Effector memory CD4-positive, alpha-beta T cell (primary cell): ENCODE results near the gene EMILIN2.

Source experiments
- DNase-seq, 3 donors: peaks; one replicate each; pipeline ENCODE4 v3.0.0-alpha.2; 2020
- H3K27ac ChIP-seq: 2 replicates; pipeline ENCODE4 v1.7.0; 2013; ENCODE audit warnings: mild to moderate bottlenecking, low read length, moderate library complexity; ENCODE audit not compliant: insufficient read depth, poor library complexity, severe bottlenecking
- H3K27me3 ChIP-seq: replicated peaks from 2 replicates; pipeline ENCODE4 v1.7.0; 2013; ENCODE audit warnings: mild to moderate bottlenecking, low read length; ENCODE audit not compliant: insufficient read depth, control insufficient read depth, poor library complexity, severe bottlenecking
- H3K36me3 ChIP-seq: 2 replicates; pipeline ENCODE4 v1.7.0; 2013; ENCODE audit warnings: mild to moderate bottlenecking, low read length, moderate library complexity; ENCODE audit not compliant: control insufficient read depth, insufficient read depth
- H3K4me1 ChIP-seq: 2 replicates; pipeline ENCODE4 v1.7.0; 2013; ENCODE audit warnings: low read length, mild to moderate bottlenecking; ENCODE audit not compliant: control insufficient read depth, insufficient read depth, poor library complexity, severe bottlenecking
- H3K4me3 ChIP-seq: 2 replicates; pipeline ENCODE4 v1.7.0; 2013; ENCODE audit warnings: low read length, low read depth, mild to moderate bottlenecking; ENCODE audit not compliant: insufficient read depth, poor library complexity, severe bottlenecking
- H3K9me3 ChIP-seq: 2 replicates; pipeline ENCODE4 v1.7.0; 2013; ENCODE audit warnings: mild to moderate bottlenecking, low read length, moderate library complexity; ENCODE audit not compliant: control insufficient read depth

EMILIN2 gene

DNA sequence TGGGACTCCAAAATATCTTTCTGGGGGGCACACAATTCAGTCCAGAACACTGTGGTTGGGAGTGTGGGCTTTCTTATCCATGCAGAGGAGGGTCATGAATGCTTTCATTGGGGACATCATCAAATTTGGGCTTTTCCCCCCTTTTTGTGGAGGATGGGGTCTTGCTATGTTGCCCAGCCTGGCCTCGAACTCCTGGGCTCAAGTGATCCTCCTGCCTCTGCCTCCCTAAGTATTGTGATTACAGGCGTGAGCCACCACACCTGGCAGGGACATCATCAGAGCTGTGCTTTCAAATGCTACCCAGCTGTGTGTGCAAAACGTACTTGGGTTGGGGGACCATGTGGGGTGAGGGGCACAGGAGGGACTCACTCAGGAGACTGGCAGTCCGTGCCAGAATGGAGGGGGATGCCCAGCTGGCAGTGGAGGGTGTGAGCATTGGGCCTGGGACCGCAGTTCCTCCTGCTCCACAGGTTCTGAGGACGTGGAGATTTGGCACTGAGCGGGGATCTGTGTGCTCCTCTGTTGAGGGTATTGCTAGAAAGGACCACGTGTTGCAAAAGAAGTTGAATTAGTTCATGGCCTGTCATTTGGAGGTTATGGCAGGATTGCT lies 24.4 kb downstream of the EMILIN2 start:
- Histone ChIP-seq H3K27me3 (no peaks in the 10 kb centered on the region), H3K4me3 (no peak overlapping the region), H3K4me1 (no peaks in the 10 kb centered on the region), H3K36me3 (no peaks in the 10 kb centered on the region), H3K9me3 (no peaks in the 10 kb centered on the region), H3K27ac (no peak overlapping the region)
- no peak for DNase-seq

DNA sequence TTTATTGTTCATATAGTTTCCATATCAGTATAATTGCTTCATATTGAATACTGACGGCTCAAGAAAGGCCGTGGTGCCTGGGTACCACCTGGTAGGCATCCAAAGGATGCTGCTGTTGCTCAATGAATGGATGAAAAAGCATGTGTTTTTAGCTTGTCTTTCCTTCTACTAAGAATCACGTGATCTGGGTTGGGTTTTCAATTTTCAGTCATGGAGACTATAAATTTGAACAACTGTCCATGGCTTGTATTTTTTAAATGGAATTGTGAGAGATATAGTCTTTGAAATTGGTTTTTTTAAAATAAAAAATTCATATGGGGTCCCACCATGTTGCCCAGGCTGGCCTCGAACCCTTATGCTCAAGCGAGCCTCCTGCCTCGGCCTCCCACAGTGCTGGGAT lies 25.3 kb downstream of the EMILIN2 start:
- DNase-seq: no peak
- H3K4me3 ChIP-seq: no peak overlapping the region
- H3K36me3 ChIP-seq: no peaks in the 10 kb centered on the region

DNA sequence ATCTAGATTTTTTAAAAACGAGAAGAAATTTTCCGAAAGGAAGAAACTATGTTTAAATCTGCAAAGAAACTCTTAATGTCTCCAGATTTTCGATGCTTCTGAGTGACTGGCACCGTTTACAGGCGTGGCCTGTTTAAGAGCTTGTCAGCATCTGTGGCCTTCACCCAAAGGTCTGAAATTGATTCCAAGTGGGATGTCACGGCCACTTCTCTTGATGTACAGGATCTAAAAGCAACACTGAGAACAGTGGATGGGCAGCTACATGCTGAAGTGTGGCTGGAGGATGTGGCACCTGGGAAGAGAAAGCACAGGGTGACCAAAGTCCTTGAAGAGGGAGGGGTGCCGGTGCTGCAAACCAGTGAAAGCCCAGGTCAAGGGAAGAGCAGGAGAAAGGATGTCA lies 28.0 kb downstream of the EMILIN2 start:
- Histone ChIP-seq H3K4me1 (no peaks in the 10 kb centered on the region), H3K9me3 (no peaks in the 10 kb centered on the region), H3K4me3 (no peak overlapping the region), H3K27ac (no peak overlapping the region), H3K27me3 (no peaks in the 10 kb centered on the region), H3K36me3 (no peaks in the 10 kb centered on the region)
- no peak for DNase-seq

More for the DNA sequence above, 25.3 kb downstream of the EMILIN2 start:
- Histone ChIP-seq H3K27ac (no peak overlapping the region), H3K9me3 (no peaks in the 10 kb centered on the region), H3K4me1 (no peaks in the 10 kb centered on the region), H3K27me3 (no peaks in the 10 kb centered on the region)

DNA sequence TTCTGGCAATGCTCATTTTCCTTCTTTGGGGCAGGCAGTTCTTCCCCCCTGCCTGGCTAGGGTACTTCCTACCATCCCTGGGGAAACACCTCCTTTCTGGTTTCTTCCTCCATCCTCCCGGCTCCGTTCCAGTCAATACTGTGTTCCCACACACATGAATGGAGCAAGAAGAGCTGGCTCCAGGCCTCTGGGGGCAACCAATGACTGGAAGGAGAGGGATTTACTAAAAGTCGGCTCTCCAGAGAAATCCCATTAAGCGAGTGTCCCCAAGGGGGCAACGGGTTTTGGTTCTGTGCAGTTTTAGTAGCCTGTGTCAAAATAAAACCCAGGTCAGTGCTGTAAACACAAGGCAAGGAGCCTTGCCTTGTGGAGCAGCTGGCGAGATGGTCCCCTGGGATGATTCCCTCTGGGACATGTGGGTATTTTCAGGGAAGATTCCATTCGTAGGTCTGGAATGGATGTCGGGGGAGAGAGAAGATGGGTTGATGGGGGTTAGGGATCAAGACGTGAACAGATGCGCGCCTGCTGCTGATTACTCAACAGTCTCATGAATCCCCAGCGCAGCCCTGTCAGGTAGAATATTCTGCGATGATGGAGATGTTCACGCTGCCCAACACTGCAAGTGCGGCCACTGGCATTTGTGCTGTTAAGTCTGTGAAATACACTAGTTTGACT lies 32.0 kb downstream of the EMILIN2 start:
- Histone ChIP-seq H3K9me3 (no peaks in the 10 kb centered on the region), H3K36me3 (no peaks in the 10 kb centered on the region), H3K27me3 (no peaks in the 10 kb centered on the region), H3K4me1 (peaks cover 20% of the 10 kb centered on the region), H3K4me3 (no peak overlapping the region), H3K27ac (no peak overlapping the region)
- no peak for DNase-seq

GRCh38 chr18:2879889-2880288 lies 33.1 kb downstream of the EMILIN2 start:
- Histone ChIP-seq H3K27ac (no peak overlapping the region), H3K27me3 (no peaks in the 10 kb centered on the region), H3K4me3 (no peak overlapping the region), H3K36me3 (no peaks in the 10 kb centered on the region), H3K4me1 (peaks cover 20% of the 10 kb centered on the region), H3K9me3 (no peaks in the 10 kb centered on the region)
- DNase-seq: no peak

DNA sequence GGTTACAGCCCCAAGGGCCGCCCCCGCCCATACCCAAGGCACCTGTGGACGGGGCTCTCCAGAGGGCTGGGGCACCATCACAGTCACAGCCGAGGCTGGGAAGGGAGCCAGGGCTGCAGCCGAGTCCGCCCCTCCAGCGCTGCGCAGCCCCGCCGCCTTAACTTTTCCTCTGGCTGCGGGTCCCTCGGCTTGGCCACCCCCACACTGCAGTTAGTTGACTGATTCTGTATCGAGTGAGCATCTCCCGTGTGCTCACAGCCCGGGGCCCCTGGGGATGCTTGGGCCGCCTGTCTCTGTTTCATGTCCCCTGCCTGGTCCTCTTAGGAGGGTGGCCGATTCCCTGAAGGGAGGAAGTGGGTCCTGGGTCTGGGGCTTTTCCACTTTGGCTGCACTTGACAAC lies 33.7 kb downstream of the EMILIN2 start:
- Histone ChIP-seq H3K9me3 (no peaks in the 10 kb centered on the region), H3K4me1 (peaks cover 20% of the 10 kb centered on the region), H3K27ac (no peak overlapping the region), H3K36me3 (no peaks in the 10 kb centered on the region), H3K4me3 (no peak overlapping the region), H3K27me3 (no peaks in the 10 kb centered on the region)
- no peak for DNase-seq

- no peak overlapping the region for H3K27ac ChIP-seq
- no peak overlapping the region for H3K4me3 ChIP-seq
- H3K4me1 ChIP-seq: peaks cover 20% of the 10 kb centered on the region
- no peaks in the 10 kb centered on the region for H3K9me3 ChIP-seq
- no peaks in the 10 kb centered on the region for H3K27me3 ChIP-seq
- DNase-seq: no peak
- H3K36me3 ChIP-seq: no peaks in the 10 kb centered on the region
These were observed 34.5 kb downstream of the EMILIN2 start for GRCh38 chr18:2881088-2881839.

DNA sequence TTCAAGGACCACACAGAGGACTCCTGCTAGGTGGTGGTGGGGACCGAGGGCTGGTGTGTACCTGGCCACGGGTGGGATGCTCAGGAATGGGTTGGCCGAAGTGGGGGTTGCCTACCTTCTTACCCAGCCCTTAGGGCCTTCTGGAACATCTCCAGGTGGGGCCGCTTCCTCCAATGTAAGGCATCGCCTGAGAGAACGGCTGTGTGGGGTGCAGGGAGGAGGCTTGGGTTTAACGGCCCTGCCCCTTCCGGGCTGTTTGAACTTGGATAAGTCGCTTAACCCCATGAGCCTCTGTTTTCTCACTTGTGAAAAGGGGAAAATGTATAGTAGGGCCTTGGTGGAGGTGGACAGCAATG lies 35.0 kb downstream of the EMILIN2 start:
- H3K4me1 ChIP-seq: peaks cover 20% of the 10 kb centered on the region
- H3K4me3 ChIP-seq: no peak overlapping the region
- DNase-seq: no peak

GRCh38 chr18:2882201-2882600 lies 35.4 kb downstream of the EMILIN2 start:
- H3K36me3 ChIP-seq: no peaks in the 10 kb centered on the region
- H3K27me3 ChIP-seq: no peaks in the 10 kb centered on the region
- no peak for DNase-seq
- H3K27ac ChIP-seq: peak overlapping the region; percentile 42
- peaks cover 6% of the 10 kb centered on the region for H3K9me3 ChIP-seq
- H3K4me3 ChIP-seq: no peak overlapping the region
- H3K4me1 ChIP-seq: peaks cover 20% of the 10 kb centered on the region

More for the DNA sequence above, 35.0 kb downstream of the EMILIN2 start:
- Histone ChIP-seq H3K27me3 (no peaks in the 10 kb centered on the region), H3K9me3 (peaks cover 5% of the 10 kb centered on the region), H3K27ac (peak overlapping the region; percentile 42), H3K36me3 (no peaks in the 10 kb centered on the region)
